ENCODE results near the gene LIMS1. TPM values are rescaled to one million over a fixed set of nuclear protein-coding genes. Genes with fewer than 3 reads are reported as not detected.
A peak's percentile ranks its signal among the peaks of the same experiment; 100 is the strongest.
"Not testable (repeated sequence)": the region's sequence is repeated elsewhere in the genome, so short reads cannot be mapped to it uniquely, and the experiment has no call there.

LIMS1 gene
- total and polyA plus RNA-seq, 3 experiments from 2014 or later = 59.4 to 80.6 (median 59.4) TPM

DNA sequence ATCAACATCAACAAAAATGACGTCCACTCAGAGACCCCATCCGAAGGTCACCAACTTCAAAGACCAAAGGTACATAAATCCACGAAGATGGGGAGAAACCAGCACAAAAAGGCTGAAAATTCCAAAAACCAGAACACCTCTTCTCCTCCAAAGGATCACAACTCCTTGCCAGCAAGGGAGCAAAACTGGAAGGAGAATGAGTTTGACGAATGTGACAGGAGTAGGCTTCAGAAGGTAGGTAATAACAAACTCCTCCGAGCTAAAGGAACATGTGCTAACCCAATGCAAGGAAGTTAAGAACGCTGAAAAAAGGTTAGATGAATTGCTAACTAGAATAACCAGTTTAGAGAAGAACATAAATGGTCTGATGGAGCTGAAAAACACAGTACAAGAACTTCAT is 110.2 kb downstream of the LIMS1 start:
- CTCF ChIA-PET = interaction anchor here (1.3 kb wide), 1 partner anchor 49 kb away, joined by 4 read pairs; no protein-coding TSS in a partner anchor
- H3K4me1 Mint-ChIP-seq = peaks cover 36 to 73% (median 53%) of the 10 kb centered on the region in 3 donors

GRCh38 chr2:108648796-108649195 is 114.5 kb downstream of the LIMS1 start:
- Mint-ChIP-seq H3K27ac (peak overlapping the region in 3 of 8 donors; percentile 35 to 54 (median 45)), H3K36me3 (peaks cover 0 to 22% (median 8%) of the 10 kb centered on the region in 3 donors), H3K4me1 (peaks cover 45 to 77% (median 62%) of the 10 kb centered on the region in 3 donors)
- H3K9me3 ChIP-seq (ENCODE audit: low read length); H3K4me3 Mint-ChIP-seq; H3K27me3 ChIP-seq (ENCODE audit: insufficient read depth, low read length, poor library complexity, severe bottlenecking); H3K4me3 ChIP-seq (ENCODE audit: low read length); H3K36me3 ChIP-seq (ENCODE audit: insufficient read depth, low read length); H3K27me3 Mint-ChIP-seq; H3K9me3 Mint-ChIP-seq; DNase-seq; H3K27ac ChIP-seq (ENCODE audit: low read depth, low read length); POLR2A ChIA-PET: not testable (repeated sequence)
- peaks cover 15% of the 10 kb centered on the region for H3K4me1 ChIP-seq (ENCODE audit: insufficient read depth, low read length)
- CTCF ChIA-PET = interaction anchor here (4.4 kb wide), 1 partner anchor 12 kb away, joined by 17 read pairs; no protein-coding TSS in a partner anchor

More for the DNA sequence above, 110.2 kb downstream of the LIMS1 start:
- H3K27me3 Mint-ChIP-seq; H3K9me3 ChIP-seq (ENCODE audit: low read length); H3K4me1 ChIP-seq (ENCODE audit: insufficient read depth, low read length); DNase-seq; H3K4me3 ChIP-seq (ENCODE audit: low read length); H3K27me3 ChIP-seq (ENCODE audit: insufficient read depth, low read length, poor library complexity, severe bottlenecking); H3K27ac ChIP-seq (ENCODE audit: low read depth, low read length); POLR2A ChIA-PET; H3K36me3 ChIP-seq (ENCODE audit: insufficient read depth, low read length); H3K4me3 Mint-ChIP-seq; H3K9me3 Mint-ChIP-seq: not testable (repeated sequence)
- Mint-ChIP-seq H3K36me3 (peaks cover 0 to 29% (median 8%) of the 10 kb centered on the region in 3 donors), H3K27ac (peak overlapping the region in 1 of 8 donors; percentile 62)

- H3K4me3 ChIP-seq (ENCODE audit: low read length); H3K27ac ChIP-seq (ENCODE audit: low read depth, low read length); H3K27me3 Mint-ChIP-seq; H3K27me3 ChIP-seq (ENCODE audit: insufficient read depth, low read length, poor library complexity, severe bottlenecking); H3K9me3 Mint-ChIP-seq; DNase-seq; H3K9me3 ChIP-seq (ENCODE audit: low read length); H3K36me3 ChIP-seq (ENCODE audit: insufficient read depth, low read length); POLR2A ChIA-PET; H3K36me3 Mint-ChIP-seq: not testable (repeated sequence)
- H3K4me1 ChIP-seq (ENCODE audit: insufficient read depth, low read length) = peaks cover 15% of the 10 kb centered on the region
- Mint-ChIP-seq H3K4me1 (peaks cover 47 to 72% (median 60%) of the 10 kb centered on the region in 3 donors), H3K4me3 (peak overlapping the region in 1 of 7 donors; percentile 15), H3K27ac (peak overlapping the region in 3 of 8 donors; percentile 17 to 55 (median 54))
- CTCF ChIA-PET = interaction anchor here (1.6 kb wide), 1 partner anchor 13 kb away, joined by 5 read pairs; no protein-coding TSS in a partner anchor
Observed at GRCh38 chr2:108650465-108650864, 116.2 kb downstream of the LIMS1 start.

- peaks cover 15% of the 10 kb centered on the region for H3K4me1 ChIP-seq (ENCODE audit: insufficient read depth, low read length)
- H3K27me3 ChIP-seq (ENCODE audit: insufficient read depth, low read length, poor library complexity, severe bottlenecking); POLR2A ChIA-PET; H3K9me3 ChIP-seq (ENCODE audit: low read length); H3K36me3 Mint-ChIP-seq; H3K4me3 ChIP-seq (ENCODE audit: low read length); H3K36me3 ChIP-seq (ENCODE audit: insufficient read depth, low read length); CTCF ChIA-PET; H3K9me3 Mint-ChIP-seq; H3K27me3 Mint-ChIP-seq; H3K27ac ChIP-seq (ENCODE audit: low read depth, low read length): not testable (repeated sequence)
- peaks cover 46 to 63% (median 50%) of the 10 kb centered on the region in 3 donors for H3K4me1 Mint-ChIP-seq
- peak overlapping the region in 5 of 8 donors; percentile 17 to 71 (median 52) for H3K27ac Mint-ChIP-seq
- DNase-seq = peak in 1 of 5 donors; percentile 9
- peak overlapping the region in 4 of 7 donors; percentile 8 to 64 (median 28) for H3K4me3 Mint-ChIP-seq
Observed at GRCh38 chr2:108651468-108651867, 117.2 kb downstream of the LIMS1 start.

- peak in 4 of 5 donors; percentile 11 to 55 (median 22) for DNase-seq
- H3K27me3 Mint-ChIP-seq; H3K36me3 ChIP-seq (ENCODE audit: insufficient read depth, low read length); H3K9me3 Mint-ChIP-seq; CTCF ChIA-PET; H3K27me3 ChIP-seq (ENCODE audit: insufficient read depth, low read length, poor library complexity, severe bottlenecking); H3K9me3 ChIP-seq (ENCODE audit: low read length); H3K27ac ChIP-seq (ENCODE audit: low read depth, low read length); POLR2A ChIA-PET; H3K36me3 Mint-ChIP-seq; H3K4me3 ChIP-seq (ENCODE audit: low read length): not testable (repeated sequence)
- Mint-ChIP-seq H3K27ac (peak overlapping the region; percentile 50 to 91 (median 84)), H3K4me1 (peaks cover 43 to 57% (median 49%) of the 10 kb centered on the region in 3 donors), H3K4me3 (peak overlapping the region in 6 of 7 donors; percentile 57 to 79 (median 68))
- peaks cover 15% of the 10 kb centered on the region for H3K4me1 ChIP-seq (ENCODE audit: insufficient read depth, low read length)
Observed at GRCh38 chr2:108652187-108652931, 118.1 kb downstream of the LIMS1 start.

- H3K27ac Mint-ChIP-seq; H3K36me3 ChIP-seq (ENCODE audit: insufficient read depth, low read length); H3K36me3 Mint-ChIP-seq; H3K27ac ChIP-seq (ENCODE audit: low read depth, low read length); DNase-seq; H3K9me3 ChIP-seq (ENCODE audit: low read length); H3K4me3 ChIP-seq (ENCODE audit: low read length); H3K27me3 Mint-ChIP-seq; H3K4me3 Mint-ChIP-seq; CTCF ChIA-PET; H3K9me3 Mint-ChIP-seq; POLR2A ChIA-PET; H3K27me3 ChIP-seq (ENCODE audit: insufficient read depth, low read length, poor library complexity, severe bottlenecking): not testable (repeated sequence)
- H3K4me1 ChIP-seq (ENCODE audit: insufficient read depth, low read length) = peaks cover 15% of the 10 kb centered on the region
- peaks cover 37 to 46% (median 40%) of the 10 kb centered on the region in 3 donors for H3K4me1 Mint-ChIP-seq
Observed at GRCh38 chr2:108653425-108653824, 119.2 kb downstream of the LIMS1 start.

DNA sequence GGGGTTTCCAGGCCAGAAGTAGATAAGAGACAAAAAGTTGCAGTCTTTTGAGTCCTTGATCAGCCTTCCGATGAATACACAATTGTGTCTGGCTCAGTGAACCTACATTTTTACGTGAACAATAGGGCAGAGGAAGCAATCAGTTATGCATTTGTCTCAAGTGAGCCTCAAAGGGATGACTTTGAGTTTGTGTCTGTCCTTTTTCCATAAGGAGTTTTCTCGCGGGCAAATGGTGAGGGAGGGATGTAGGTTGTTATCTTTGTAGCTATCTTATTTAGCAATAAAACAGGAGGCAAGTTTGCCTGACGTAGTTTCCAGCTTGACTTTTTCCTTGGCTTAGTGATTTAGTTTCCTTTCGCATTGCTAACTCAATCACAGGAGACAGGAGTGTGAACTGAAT is 119.6 kb downstream of the LIMS1 start:
- peaks cover 15% of the 10 kb centered on the region for H3K4me1 ChIP-seq (ENCODE audit: insufficient read depth, low read length)
- DNase-seq; H3K9me3 Mint-ChIP-seq; H3K36me3 ChIP-seq (ENCODE audit: insufficient read depth, low read length); H3K36me3 Mint-ChIP-seq; POLR2A ChIA-PET; H3K4me3 ChIP-seq (ENCODE audit: low read length); H3K27me3 Mint-ChIP-seq; H3K27ac ChIP-seq (ENCODE audit: low read depth, low read length); H3K9me3 ChIP-seq (ENCODE audit: low read length); H3K27me3 ChIP-seq (ENCODE audit: insufficient read depth, low read length, poor library complexity, severe bottlenecking); CTCF ChIA-PET; H3K4me3 Mint-ChIP-seq: not testable (repeated sequence)
- Mint-ChIP-seq H3K4me1 (peaks cover 34 to 42% (median 36%) of the 10 kb centered on the region in 3 donors), H3K27ac (peak overlapping the region in 1 of 8 donors; percentile 54)

- H3K4me3 Mint-ChIP-seq; H3K27ac ChIP-seq (ENCODE audit: low read depth, low read length); POLR2A ChIA-PET; H3K36me3 Mint-ChIP-seq; H3K9me3 ChIP-seq (ENCODE audit: low read length); DNase-seq; H3K27me3 Mint-ChIP-seq; H3K36me3 ChIP-seq (ENCODE audit: insufficient read depth, low read length); H3K9me3 Mint-ChIP-seq; H3K4me3 ChIP-seq (ENCODE audit: low read length); H3K27me3 ChIP-seq (ENCODE audit: insufficient read depth, low read length, poor library complexity, severe bottlenecking); CTCF ChIA-PET: not testable (repeated sequence)
- Mint-ChIP-seq H3K27ac (peak overlapping the region in 1 of 8 donors; percentile 68), H3K4me1 (peaks cover 27 to 34% (median 28%) of the 10 kb centered on the region in 3 donors)
- peaks cover 15% of the 10 kb centered on the region for H3K4me1 ChIP-seq (ENCODE audit: insufficient read depth, low read length)
Observed at GRCh38 chr2:108654521-108655125, 120.4 kb downstream of the LIMS1 start.

Data from CD8-positive, alpha-beta memory T cell (primary cell).